WI38 (cell line): ENCODE measurements around the gene OCA2.

Experiments used
- H3K4me3 ChIP-seq: 2 replicates; pipeline ENCODE4 v1.5.1; 2011; ENCODE audit warnings: low read depth, mild to moderate bottlenecking, control low read depth, low read length
- CTCF ChIP-seq: IDR thresholded peaks from 2 replicates; pipeline ENCODE4 v1.5.1; 2012; ENCODE audit warnings: low read depth, mild to moderate bottlenecking, control low read depth, low read length

The OCA2 gene

GRCh38 chr15:27826902-27827714 lies 272.0 kb downstream of the OCA2 start:
- H3K4me3 ChIP-seq = no peak overlapping the region
- no peak for TF ChIP-seq CTCF

DNA sequence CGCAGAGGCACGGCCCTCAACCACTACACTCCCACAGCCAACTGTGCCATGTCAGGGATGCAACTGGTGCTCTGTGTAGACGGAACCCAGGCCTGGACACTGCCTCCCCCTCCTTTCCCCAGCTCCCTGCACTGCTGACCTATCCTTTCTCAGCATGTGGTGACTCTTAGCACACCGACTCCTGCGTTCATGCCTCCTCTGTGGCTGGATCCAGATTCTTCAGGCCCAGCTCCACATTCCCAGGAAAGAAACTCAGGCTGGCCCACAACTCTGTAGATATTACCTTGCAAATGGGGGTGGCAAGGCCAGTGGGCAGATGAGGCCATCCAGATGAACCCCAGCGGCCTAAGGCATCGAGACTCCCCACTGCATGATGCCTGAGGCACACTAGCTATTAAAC lies 272.7 kb downstream of the OCA2 start:
- TF ChIP-seq CTCF = no peak
- no peak overlapping the region for H3K4me3 ChIP-seq

GRCh38 chr15:27824841-27825422 lies 274.2 kb downstream of the OCA2 start:
- no peak for TF ChIP-seq CTCF
- no peak overlapping the region for H3K4me3 ChIP-seq

GRCh38 chr15:27821273-27821672 lies 277.8 kb downstream of the OCA2 start:
- H3K4me3 ChIP-seq = no peak overlapping the region
- no peak for TF ChIP-seq CTCF

GRCh38 chr15:27820722-27821121 lies 278.4 kb downstream of the OCA2 start:
- no peak overlapping the region for H3K4me3 ChIP-seq
- no peak for TF ChIP-seq CTCF

DNA sequence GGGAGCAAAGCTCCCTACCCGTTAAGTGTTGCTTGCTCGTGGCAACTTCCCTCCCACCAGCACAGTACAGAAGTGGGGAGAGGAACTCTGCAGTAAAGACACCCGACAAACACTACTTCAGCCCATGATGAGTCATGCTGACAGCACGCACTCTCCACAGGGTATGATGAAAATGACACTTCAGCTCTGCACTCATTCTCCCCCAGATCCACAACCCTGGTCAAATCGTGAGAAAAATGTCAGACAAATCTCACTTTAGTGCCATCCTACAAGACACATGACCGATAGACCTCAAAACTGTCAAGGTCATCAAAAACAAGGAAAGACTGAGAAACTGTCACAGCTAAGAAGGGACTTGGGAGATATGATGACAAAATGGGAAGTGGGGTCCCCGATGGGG lies 278.9 kb downstream of the OCA2 start:
- H3K4me3 ChIP-seq = no peak overlapping the region
- TF ChIP-seq CTCF = no peak

DNA sequence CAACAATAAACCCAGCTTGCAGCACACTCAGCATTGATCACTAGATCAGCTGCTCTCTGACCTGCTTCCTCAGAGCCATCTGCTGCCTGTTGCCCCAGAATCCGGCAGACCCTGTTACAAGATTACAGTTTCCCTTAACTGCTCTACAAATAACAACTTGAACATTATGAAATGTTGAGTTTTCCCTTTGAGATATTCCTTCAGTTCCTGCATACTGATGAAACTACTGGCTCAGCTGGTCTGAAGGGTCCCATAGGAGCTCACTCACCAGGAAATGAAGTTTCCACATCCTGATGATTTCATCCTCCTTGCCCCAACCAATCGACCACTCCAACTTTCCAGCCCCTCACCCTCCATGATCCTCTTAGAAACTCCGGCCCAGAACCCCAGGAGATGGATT lies 281.9 kb downstream of the OCA2 start:
- no peak overlapping the region for H3K4me3 ChIP-seq
- no peak for TF ChIP-seq CTCF
